ENCODE results near the gene POLR2C.

- TF ChIP-seq POLR2A (IDR thresholded peaks at IDR 0.05): no peak
- TF ChIP-seq CTCF (IDR thresholded peaks at IDR 0.05 in 8 of 11, conservative IDR thresholded peaks at IDR 0.05 in 3 of 11): no peak
- no peak for TF ChIP-seq POLR2AphosphoS5 (IDR thresholded peaks at IDR 0.05)
Observed at GRCh38 chr16:57432989-57433388, 29.5 kb upstream of the POLR2C start.

Data from spleen (tissue), 7 donors.